ENCODE results near the gene SCGB1D4.

Gene SCGB1D4

DNA sequence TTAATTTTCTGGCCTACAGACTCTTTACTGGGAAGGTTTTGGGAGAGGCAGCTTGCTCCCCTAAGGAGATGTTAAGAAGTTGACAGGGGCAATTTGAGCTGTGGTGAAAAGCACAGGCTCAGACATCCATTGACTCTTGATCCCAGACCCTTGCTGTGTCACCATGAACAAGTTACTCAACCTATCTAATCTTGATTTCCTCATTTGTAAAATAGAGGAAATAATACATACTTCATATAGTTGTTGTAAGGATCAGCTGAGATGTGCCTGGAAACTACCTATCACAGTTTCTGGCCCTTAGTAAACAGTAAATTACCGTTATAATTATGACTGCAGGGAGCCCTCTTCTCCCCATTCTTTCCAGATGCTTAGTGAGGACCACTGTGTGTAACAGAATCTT lies 16.6 kb upstream of the SCGB1D4 start:
- H3K4me3 ChIP-seq (ENCODE audit: low read length) = no peak overlapping the region
- DNase-seq (ENCODE audit: low read depth) = no peak
- TF ChIP-seq, protein P1, sequence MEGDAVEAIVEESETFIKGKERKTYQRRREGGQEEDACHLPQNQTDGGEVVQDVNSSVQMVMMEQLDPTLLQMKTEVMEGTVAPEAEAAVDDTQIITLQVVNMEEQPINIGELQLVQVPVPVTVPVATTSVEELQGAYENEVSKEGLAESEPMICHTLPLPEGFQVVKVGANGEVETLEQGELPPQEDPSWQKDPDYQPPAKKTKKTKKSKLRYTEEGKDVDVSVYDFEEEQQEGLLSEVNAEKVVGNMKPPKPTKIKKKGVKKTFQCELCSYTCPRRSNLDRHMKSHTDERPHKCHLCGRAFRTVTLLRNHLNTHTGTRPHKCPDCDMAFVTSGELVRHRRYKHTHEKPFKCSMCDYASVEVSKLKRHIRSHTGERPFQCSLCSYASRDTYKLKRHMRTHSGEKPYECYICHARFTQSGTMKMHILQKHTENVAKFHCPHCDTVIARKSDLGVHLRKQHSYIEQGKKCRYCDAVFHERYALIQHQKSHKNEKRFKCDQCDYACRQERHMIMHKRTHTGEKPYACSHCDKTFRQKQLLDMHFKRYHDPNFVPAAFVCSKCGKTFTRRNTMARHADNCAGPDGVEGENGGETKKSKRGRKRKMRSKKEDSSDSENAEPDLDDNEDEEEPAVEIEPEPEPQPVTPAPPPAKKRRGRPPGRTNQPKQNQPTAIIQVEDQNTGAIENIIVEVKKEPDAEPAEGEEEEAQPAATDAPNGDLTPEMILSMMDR (conservative IDR thresholded peaks at IDR 0.05; ENCODE audit: low read depth, low read length) = no peak

DNA sequence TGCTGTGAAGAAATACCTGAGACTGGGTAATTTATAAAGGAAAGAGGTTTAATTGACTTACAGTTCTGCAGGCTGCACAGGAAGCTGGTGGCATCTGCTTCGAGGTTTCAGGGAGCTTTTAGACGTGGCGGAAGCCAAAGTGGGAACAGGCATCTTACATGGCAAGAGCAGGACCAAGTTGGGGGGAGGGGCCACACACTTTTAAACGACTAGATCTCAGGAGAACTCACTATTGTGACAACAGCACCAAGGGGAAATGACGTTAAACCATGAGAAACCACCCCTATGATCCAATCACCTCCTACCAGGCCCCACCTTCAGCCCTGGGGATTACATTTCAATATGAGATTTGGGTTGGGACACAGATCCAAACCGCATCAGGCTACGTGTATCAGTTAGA lies 11.1 kb upstream of the SCGB1D4 start:
- no peak overlapping the region for H3K4me3 ChIP-seq (ENCODE audit: low read length)
- TF ChIP-seq, protein P1 (conservative IDR thresholded peaks at IDR 0.05; ENCODE audit: low read depth, low read length) = no peak
- no peak for DNase-seq (ENCODE audit: low read depth)

DNA sequence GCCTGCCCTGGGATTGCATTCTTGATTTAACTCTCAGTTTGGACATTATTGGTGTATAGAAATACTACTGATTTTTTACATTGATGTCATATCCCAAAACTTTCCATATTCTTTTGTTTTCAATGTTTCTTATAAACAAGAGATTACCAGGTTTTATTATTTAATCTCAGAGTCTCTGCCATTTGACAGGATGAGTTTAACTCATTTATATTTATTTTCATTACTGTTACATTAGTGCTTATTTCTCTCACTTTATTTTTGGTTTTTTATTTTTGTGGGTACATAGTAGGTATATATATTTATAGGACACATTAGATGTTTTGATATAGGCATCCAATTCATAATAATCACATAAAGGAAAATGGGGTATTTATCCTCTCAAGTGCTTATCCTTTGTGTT lies 9.1 kb upstream of the SCGB1D4 start:
- TF ChIP-seq, protein P1 (conservative IDR thresholded peaks at IDR 0.05; ENCODE audit: low read depth, low read length) = no peak
- H3K4me3 ChIP-seq (ENCODE audit: low read length) = no peak overlapping the region
- no peak for DNase-seq (ENCODE audit: low read depth)

DNA sequence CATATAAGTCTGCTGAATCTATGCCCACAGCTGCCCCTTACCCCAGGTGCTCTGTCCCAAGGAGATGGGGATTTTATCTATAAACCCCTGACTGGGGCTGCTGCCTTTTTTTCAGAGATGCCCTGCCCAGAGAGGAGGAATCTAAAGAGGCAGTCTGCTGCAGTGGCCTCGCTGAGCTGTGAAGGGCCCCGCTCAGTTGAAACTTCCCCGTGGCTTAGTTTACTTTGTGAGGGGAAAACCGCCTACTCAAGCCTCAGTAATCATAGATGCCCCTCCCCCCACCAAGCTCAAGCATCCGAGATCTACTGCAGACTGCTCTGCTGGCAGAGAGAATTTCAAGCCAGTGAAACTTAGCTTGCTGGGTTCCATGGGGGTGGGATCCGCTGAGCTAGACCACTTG lies 7.4 kb upstream of the SCGB1D4 start:
- no peak for DNase-seq (ENCODE audit: low read depth)
- TF ChIP-seq, protein P1 (conservative IDR thresholded peaks at IDR 0.05; ENCODE audit: low read depth, low read length) = no peak
- no peak overlapping the region for H3K4me3 ChIP-seq (ENCODE audit: low read length)

DNA sequence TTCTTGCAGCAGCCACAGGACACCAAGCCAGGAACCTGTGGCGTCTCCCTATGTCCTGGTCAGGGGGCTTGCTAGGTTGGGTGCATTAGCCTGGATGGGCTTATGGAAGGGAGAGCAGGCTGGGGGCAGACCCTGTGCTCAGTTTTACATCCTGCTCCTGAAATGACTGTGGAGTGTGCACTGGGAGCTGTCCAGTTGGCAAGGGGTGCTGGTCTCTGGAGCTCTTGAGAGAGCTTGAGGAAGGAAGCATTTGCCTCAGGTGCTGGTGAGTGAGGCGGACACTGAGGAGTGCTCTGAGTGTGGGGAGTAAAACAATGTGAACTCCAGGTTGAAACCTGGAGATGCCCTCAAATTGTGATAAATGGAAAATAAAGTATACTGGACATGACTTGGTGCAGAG lies 3.4 kb downstream of the SCGB1D4 start:
- peak; percentile 6 for DNase-seq (ENCODE audit: low read depth)
- no peak overlapping the region for H3K4me3 ChIP-seq (ENCODE audit: low read length)
- TF ChIP-seq, protein P1 (conservative IDR thresholded peaks at IDR 0.05; ENCODE audit: low read depth, low read length) = no peak

DNA sequence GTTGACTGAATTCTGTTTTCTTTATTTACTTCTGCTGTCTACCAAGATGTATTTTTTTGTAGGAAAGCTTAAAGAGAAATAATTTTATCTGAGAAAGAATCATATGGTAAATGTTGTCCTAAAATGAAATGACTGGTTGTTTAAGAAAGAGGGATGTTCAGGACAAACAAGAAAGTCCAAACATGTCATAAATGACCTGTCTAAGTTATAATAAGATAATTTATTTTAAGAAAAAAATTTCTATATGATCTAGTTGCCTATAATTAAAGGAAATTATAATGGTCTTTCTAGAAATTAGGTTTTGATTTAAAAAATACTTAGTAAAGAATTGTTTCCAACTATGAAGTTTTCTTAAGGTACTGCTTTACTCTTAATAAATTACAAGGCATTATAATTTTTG lies 18.4 kb downstream of the SCGB1D4 start:
- TF ChIP-seq, protein P1 (conservative IDR thresholded peaks at IDR 0.05; ENCODE audit: low read depth, low read length) = no peak
- no peak for DNase-seq (ENCODE audit: low read depth)
- no peak overlapping the region for H3K4me3 ChIP-seq (ENCODE audit: low read length)

DNA sequence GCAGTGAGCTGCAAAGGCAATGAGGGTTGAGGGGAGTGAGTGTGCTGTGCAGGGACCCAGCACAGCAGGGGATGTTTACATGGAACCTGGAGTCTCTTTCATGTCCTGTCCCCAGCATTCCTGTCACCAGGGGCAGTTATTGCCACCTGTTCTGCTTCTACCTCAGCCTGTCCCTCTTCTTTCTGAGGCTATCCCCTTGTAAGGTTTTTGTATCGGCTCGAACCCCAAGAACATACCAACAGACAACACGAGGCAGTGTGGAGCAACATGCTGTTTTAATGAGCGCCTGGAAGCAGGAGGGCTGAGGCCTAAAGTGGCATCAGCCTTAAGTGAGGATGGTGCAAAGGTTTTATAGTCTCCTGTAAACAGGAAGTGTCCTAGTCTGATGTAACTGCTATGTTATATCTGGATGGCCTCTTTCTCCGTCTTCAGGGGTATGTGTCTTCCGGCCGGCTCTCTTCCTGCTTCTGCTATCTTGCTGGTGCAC lies 25.0 kb downstream of the SCGB1D4 start:
- DNase-seq (ENCODE audit: low read depth) = no peak
- TF ChIP-seq, protein P1 (conservative IDR thresholded peaks at IDR 0.05; ENCODE audit: low read depth, low read length) = no peak
- no peak overlapping the region for H3K4me3 ChIP-seq (ENCODE audit: low read length)
